Activated naive CD4-positive, alpha-beta T cell treated with anti-CD3 and anti-CD28 coated beads, Interleukin-2, amount 50 U/mL, for 72 hours (primary cell): ENCODE data around the gene SOSTDC1. TPM values are rescaled to one million over a fixed set of nuclear protein-coding genes. Genes with fewer than 3 reads are reported as not detected.
A peak's percentile ranks its signal among the peaks of the same experiment; 100 is the strongest.

Experiments used
- ATAC-seq, 2 donors: fragments of 150-1000 bp; cut with Tn5 transposase; 2 replicates each; pipeline ENCODE4 v1.10.0; 2021; ENCODE audit warnings: mild to moderate bottlenecking in 2 of 2, moderate library complexity in 2 of 2
- DNase-seq, 2 donors: peaks; one replicate each; pipeline ENCODE4 v3.0.0; 2021 to 2022; ENCODE audit warnings: low spot score in 2 of 2
- H3K27ac Mint-ChIP-seq, 2 donors: one replicate each; pipeline ENCODE4 v1.8.0; 2022; ENCODE audit warnings: mild to moderate bottlenecking in 2 of 2, mixed read lengths in 2 of 2
- H3K36me3 Mint-ChIP-seq, 2 donors: one replicate each; pipeline ENCODE4 v1.8.0; 2022; ENCODE audit warnings: mixed read lengths in 2 of 2
- H3K9me3 Mint-ChIP-seq, 2 donors: one replicate each; pipeline ENCODE4 v1.8.0; 2022; ENCODE audit warnings: mixed read lengths in 2 of 2
- total RNA-seq, 2 donors: library from RNA; stranded (reverse); gene quantifications; one replicate each; pipeline ENCODE4 v1.2.3, GENCODE V29; 2022

The SOSTDC1 gene
- total RNA-seq, 2 donors from 2014 or later: not detected

DNA sequence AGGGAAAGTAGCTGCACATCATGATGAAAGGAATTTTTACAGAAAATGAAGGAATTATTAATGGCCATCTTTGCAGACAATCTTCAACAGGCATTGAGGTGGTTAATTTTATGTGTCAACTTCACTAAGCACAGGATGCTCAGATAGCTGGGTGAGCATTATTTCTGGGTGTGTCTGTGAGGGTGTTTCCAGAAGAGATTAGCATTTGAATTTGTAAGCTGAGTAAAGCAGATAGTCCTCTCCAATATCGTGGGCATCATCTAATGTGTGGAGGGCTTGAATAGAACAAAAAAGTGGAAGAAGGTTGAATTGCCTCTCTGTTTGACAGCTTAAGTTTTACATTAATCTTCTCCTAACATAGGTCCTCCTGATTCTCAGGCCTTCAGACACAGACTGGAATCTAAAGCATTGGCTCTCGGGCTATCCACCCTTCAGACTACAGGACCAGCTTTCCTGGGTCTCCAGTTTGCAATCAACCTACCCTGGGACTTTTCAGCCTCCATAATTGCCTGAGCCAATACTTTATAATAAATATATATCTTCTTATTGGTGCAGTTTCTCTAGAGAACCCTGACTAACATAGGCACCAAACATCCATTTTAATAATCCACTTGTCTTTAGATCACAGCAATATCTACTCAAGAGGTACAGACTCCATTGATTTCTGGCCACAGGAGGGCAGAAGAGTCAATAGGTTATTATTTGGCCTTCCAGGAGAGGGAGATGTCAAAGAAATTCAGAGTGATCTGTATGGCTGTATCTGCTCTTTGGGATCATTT is 33.7 kb downstream of the SOSTDC1 start:
- H3K9me3 Mint-ChIP-seq: no peaks in the 10 kb centered on the region
- ATAC-seq (peak; percentile 53 to 71), DNase-seq (no peak)
- no peaks in the 10 kb centered on the region for H3K36me3 Mint-ChIP-seq
- H3K27ac Mint-ChIP-seq: no peak overlapping the region

DNA sequence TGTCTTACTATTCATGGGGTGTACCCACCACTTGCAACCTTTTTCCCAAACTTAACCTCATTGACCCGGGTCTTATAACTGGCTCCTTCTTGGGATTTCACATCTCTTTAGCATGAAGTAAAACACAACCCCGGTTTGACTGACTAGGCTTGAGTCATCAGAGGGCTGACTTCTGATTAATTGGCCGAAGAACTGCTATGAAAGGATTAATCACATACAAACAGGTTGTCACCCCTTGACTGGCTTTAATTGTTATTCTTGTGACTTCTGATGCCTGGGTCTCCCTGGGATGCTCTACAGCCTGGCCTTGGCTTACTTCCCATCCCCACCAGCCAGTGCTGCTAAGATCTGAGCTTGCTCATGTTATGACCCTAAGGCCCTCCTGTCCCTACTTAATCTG is 35.4 kb downstream of the SOSTDC1 start:
- Mint-ChIP-seq H3K9me3 (no peaks in the 10 kb centered on the region), H3K27ac (no peak overlapping the region), H3K36me3 (no peaks in the 10 kb centered on the region)
- DNase-seq (no peak), ATAC-seq (no peak)

DNA sequence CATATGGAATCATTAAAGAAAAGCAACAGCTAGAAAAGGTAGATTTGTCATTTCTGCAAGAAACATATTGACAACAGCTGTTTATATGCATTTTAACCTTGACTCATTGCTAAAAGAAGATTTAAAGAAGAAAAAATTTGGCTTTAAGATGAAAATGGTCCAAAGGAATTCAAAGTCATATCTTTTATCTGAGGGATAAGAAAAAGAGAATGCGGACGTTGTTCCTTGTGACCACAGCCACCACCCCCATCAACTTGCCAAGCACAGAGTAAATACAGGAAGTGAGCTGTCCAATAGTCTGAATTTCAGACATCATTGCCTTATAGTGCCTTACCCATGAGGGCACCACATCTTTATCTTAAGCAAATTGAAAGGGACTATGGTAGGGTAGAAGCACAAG is 36.9 kb downstream of the SOSTDC1 start:
- Mint-ChIP-seq H3K9me3 (no peaks in the 10 kb centered on the region), H3K36me3 (no peaks in the 10 kb centered on the region), H3K27ac (no peak overlapping the region)
- no peak for DNase-seq
- no peak for ATAC-seq

DNA sequence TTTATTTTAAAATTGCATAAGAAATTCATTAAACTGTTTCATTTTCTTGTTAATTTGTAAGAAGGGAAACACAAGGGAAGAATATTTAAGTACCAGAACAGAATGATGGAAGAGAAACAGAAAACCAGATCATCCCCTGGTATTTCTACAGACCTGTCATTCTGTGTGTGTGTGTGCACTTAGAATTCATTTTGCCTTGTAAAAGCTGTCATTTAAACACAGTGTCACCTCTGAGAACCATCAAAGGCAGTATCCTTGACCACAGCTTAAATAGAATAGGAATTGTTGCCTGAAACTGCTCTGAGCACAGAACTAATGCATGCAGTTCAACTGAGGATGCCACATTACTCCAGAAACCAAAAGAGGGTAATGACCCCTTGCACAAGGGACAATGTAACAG is 37.4 kb downstream of the SOSTDC1 start:
- H3K9me3 Mint-ChIP-seq: no peaks in the 10 kb centered on the region
- no peak for DNase-seq
- ATAC-seq: no peak
- no peak overlapping the region for H3K27ac Mint-ChIP-seq
- no peaks in the 10 kb centered on the region for H3K36me3 Mint-ChIP-seq

DNA sequence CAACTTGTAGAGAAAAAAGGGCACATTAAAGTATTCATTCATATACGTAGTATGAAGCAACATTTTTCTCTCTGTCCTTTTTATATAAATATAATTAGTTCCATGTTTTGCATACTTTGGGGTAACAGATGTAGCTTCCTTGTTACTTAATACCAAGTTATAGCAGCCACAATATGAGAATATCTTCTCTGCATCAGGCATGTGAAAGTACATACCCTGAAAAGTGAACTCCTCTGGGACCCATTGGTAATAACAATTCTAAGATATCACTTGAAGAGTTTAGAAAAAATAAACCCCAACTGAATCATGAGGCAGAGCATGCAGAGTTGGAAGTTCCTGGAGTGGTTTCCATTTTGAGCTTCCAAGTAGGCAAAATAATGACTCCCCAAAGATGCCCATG is 41.8 kb downstream of the SOSTDC1 start:
- DNase-seq (no peak), ATAC-seq (no peak)
- no peak overlapping the region for H3K27ac Mint-ChIP-seq
- no peaks in the 10 kb centered on the region for H3K9me3 Mint-ChIP-seq
- H3K36me3 Mint-ChIP-seq: peaks cover 4 to 10% of the 10 kb centered on the region in 2 donors

DNA sequence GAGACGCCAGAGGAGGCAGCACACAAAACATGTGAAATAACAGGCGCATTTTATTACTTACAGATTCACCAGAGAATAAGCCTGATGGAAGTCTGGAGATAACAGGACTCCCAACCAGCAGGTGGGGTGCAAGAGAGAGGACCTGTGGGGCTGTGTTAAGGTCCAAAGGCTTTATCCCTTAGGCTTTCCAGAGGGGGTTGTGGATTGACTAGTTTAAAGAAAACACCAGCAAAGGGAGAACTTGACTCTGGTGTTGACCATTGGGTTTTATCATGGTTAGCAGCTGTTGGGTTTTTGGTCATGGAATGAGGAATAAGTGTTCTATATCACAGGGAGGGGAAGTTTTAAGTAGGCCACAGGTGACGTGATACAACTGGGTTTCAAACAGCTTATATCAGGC is 42.6 kb downstream of the SOSTDC1 start:
- peaks cover 0 to 6% of the 10 kb centered on the region in 2 donors for H3K9me3 Mint-ChIP-seq
- DNase-seq (no peak), ATAC-seq (no peak)
- no peak overlapping the region for H3K27ac Mint-ChIP-seq
- peaks cover 4 to 17% of the 10 kb centered on the region in 2 donors for H3K36me3 Mint-ChIP-seq

DNA sequence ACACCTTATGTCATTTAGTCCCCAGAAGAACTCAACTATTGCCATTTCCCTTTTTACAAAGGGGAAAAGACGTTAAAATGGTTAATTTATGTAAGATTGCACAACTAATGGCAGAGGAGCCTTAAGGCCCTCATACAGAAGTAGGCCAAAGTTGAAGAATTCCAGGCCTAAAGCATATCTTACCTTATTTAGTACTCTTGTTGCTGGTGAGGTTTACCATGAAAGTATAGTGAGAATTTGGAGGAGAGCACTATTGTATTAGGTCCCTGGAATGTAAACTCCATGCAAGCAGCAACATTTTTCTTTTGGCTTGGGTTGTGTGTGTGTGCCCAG is 43.5 kb downstream of the SOSTDC1 start:
- ATAC-seq (no peak), DNase-seq (no peak)
- Mint-ChIP-seq H3K9me3 (peaks cover 0 to 6% of the 10 kb centered on the region in 2 donors), H3K36me3 (peaks cover 4 to 17% of the 10 kb centered on the region in 2 donors), H3K27ac (peak overlapping the region in 1 of 2 donors; percentile 89)

DNA sequence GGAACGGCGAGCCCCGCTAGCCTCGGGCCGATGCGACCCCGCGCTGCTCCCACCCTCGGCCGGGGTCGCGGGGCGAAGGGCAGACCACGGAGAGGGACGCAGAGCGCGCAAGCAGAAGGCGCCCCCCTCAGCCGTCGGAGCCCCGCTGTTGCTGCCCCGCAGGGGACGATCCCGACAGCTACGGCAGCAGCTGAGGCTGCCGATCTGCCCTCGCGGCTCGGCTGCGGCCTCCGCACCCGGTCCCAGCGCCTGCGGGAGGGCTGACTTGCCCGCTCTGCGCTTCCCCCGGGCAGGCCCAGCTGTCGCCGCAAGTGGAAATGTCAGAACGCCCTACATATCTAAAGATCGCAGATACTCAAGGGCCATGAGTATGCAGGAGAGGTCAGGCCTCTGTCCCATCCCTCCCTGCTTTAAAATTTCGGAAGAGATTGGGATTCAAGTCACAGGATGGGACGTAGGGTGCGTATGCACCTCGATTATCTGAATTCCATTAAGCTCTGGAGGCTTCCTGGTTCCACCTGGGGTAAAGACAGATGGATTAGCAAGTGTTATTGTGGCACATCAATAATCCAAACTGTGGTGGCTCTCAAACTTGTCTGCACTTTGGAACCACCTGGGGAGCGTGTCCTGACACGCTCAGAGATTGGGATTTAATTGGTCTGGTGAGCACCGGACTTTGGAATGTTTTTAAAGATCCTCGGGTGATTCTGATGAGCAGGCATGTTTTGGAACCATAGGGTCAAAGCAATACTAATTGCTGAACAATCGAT is 44.0 kb downstream of the SOSTDC1 start, which contains the start of gene CRPPA:
TSS of gene CRPPA (minus strand) at position 206 of the 770 bp plus-strand sequence. CDS start 216 bp downstream, outside the sequence.
- DNase-seq (peak; percentile 33 to 58), ATAC-seq (peak; percentile 31 to 39)
- Mint-ChIP-seq H3K9me3 (peaks cover 0 to 6% of the 10 kb centered on the region in 2 donors), H3K27ac (peak within 1 kb of the TSS; percentile 89 to 90), H3K36me3 (peaks cover 4 to 17% of the 10 kb centered on the region in 2 donors)

DNA sequence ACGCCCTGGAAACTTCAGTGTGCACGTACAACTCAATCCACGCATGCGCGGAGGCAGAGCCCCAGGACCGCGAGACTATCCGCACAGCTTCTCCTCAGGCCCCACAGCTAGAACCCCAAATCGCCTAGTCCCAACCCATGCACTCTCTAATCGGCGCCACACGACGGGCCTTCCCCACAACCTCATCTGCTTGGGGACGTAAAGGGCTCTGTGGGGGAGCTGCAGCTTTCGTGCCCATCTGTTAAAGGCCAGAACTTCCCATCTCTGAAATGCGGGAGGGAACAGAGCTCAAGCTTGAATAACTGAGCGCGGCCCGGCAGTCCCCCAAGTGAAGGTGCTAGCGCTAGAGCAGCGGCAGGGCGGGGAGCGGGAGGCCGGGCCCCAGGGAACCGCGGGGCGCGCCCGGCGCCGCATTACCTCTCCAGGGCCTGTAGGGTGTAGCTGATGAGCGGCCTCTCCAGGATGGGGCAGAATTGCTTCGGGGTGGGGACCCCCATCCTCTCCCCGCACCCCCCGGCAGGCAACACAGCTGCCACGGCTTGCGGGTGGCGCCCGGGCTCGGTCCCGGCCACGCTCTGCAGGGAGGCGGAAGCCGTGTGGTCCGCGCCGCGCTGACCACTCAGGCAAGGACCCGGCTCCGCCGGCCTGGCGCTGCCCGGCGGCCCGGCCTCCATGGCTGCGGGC is 44.7 kb downstream of the SOSTDC1 start:
- ATAC-seq (peak; percentile 89 to 91), DNase-seq (peak; percentile 79 to 90)
- Mint-ChIP-seq H3K9me3 (peaks cover 0 to 6% of the 10 kb centered on the region in 2 donors), H3K36me3 (peaks cover 4 to 17% of the 10 kb centered on the region in 2 donors), H3K27ac (peak overlapping the region; percentile 89 to 90)

DNA sequence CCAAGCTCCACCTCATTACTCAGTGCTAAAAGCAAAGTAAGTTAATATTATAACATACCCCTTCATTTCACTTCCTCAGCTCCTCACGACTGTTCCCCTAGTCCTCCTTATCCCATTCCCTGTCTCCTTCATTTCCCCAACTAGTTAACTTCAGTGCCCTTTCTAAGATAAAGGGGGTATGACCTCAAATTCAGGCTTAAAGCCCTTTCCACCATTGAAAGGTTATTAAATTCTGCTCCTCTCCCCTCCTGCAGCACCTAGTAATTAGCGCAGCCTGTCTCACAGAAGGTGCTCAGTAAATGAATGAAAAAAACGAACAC is 45.2 kb downstream of the SOSTDC1 start:
- peak overlapping the region; percentile 89 to 90 for H3K27ac Mint-ChIP-seq
- DNase-seq: no peak
- peaks cover 4 to 17% of the 10 kb centered on the region in 2 donors for H3K36me3 Mint-ChIP-seq
- peaks cover 0 to 6% of the 10 kb centered on the region in 2 donors for H3K9me3 Mint-ChIP-seq
- ATAC-seq: peak in 1 of 2 donors; percentile 3

DNA sequence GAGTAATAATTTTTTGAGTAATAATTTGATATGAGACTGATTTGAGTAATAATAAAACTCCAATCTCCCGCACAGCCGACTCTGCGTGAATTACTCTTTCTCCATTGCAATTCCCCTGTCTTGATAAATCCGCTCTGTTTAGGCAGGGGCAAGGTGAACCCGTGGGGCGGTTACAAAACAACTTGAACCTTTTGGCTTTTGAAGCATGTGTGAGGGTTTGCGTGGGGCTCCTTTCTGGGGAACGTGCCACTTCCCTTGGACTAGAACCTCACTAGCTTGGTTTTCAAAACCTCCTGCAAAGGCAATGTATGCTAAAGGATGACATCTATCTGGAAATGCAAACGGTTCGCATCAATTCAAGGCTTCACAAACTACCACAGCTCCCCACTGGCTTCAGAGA is 45.7 kb downstream of the SOSTDC1 start:
- H3K36me3 Mint-ChIP-seq: peaks cover 4 to 17% of the 10 kb centered on the region in 2 donors
- no peak for ATAC-seq
- H3K27ac Mint-ChIP-seq: peak overlapping the region in 1 of 2 donors; percentile 89

DNA sequence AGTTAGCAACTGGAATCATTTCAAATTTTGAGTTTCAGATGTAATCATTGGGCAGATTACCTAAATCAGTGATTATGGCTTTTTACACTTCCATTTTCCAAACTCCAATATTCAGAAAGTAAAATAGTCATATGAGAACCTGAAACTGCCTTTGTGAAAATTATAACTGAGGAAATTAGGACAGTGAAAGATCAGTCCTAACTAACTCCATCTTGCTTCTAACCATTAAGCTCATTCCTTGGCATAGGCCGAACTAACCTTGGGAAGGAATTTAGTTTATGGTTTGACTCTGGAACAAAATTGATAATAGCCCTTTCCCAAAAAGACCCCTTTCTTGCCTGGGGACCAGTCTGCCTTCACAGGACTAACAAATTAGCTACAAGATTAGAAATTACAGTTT is 46.4 kb downstream of the SOSTDC1 start:
- no peak for DNase-seq
- no peak overlapping the region for H3K27ac Mint-ChIP-seq
- peaks cover 4 to 17% of the 10 kb centered on the region in 2 donors for H3K36me3 Mint-ChIP-seq
- no peak for ATAC-seq
- H3K9me3 Mint-ChIP-seq: peaks cover 0 to 6% of the 10 kb centered on the region in 2 donors

More for the DNA sequence above, 45.7 kb downstream of the SOSTDC1 start:
- DNase-seq: no peak
- H3K9me3 Mint-ChIP-seq: peaks cover 0 to 6% of the 10 kb centered on the region in 2 donors

DNA sequence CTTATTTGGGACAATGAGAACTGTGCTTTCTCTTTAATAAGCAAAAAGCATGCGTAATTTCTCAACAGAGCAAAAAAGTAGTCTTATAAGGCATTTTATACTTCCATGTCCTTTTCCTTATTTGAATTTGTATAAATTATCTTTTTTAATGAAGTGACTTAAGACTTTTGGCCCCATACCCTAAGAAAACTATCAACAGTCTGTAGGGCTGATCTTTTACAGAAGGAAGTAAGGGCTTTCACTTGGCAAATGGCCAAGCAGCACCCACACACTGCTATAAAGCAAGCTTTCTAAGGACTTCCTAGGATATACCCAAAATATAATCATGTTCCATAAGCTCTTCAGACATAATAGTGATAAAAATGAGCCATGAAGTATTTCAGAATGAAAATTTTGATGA is 47.6 kb downstream of the SOSTDC1 start:
- ATAC-seq (no peak), DNase-seq (no peak)
- Mint-ChIP-seq H3K9me3 (peaks cover 0 to 6% of the 10 kb centered on the region in 2 donors), H3K27ac (no peak overlapping the region), H3K36me3 (peaks cover 4 to 17% of the 10 kb centered on the region in 2 donors)

DNA sequence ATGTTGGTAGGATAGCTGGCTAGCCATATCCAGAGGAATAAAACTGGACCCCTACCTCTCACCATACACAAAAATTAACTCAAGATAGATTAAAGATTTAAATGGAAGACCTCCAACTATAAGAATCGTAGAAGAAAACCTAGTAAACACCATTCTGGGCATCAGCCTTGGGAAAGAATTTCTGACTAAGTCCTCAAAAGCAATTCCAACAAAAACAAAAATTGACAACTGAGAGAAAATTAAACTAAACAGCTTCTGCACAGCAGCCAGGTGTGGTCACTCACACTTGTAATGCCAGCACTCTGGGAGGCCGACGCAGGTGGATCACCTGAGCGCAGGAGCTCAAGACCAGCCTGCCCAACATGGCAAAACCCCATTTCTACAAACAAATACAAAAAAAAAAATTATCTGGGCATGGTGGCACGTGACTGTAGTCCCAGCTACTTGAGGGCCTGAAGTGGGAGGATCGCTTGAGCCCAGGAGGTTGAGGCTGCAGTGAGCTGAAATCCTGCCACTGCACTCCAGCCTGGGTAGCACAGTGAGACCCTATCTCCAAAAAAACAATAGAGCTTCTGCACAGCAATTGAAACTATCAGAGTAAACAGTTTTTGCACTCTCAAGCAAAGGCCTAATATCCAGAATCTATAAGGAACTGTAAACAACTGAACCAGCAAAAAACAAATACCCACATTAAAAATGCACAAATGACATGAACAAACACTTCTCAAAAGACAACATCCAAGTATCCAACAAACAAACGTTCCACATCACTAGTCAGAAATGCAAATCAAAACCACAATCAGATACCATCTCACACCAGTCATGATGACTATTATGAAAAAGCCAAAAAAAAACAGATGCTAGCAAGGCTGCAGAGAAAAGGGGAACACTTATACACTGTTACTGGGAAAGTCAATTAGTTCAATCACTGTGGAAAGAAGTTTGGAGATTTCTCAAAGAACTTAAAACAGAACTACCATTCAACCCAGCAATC is 49.0 kb downstream of the SOSTDC1 start:
- no peak overlapping the region for H3K27ac Mint-ChIP-seq

DNA sequence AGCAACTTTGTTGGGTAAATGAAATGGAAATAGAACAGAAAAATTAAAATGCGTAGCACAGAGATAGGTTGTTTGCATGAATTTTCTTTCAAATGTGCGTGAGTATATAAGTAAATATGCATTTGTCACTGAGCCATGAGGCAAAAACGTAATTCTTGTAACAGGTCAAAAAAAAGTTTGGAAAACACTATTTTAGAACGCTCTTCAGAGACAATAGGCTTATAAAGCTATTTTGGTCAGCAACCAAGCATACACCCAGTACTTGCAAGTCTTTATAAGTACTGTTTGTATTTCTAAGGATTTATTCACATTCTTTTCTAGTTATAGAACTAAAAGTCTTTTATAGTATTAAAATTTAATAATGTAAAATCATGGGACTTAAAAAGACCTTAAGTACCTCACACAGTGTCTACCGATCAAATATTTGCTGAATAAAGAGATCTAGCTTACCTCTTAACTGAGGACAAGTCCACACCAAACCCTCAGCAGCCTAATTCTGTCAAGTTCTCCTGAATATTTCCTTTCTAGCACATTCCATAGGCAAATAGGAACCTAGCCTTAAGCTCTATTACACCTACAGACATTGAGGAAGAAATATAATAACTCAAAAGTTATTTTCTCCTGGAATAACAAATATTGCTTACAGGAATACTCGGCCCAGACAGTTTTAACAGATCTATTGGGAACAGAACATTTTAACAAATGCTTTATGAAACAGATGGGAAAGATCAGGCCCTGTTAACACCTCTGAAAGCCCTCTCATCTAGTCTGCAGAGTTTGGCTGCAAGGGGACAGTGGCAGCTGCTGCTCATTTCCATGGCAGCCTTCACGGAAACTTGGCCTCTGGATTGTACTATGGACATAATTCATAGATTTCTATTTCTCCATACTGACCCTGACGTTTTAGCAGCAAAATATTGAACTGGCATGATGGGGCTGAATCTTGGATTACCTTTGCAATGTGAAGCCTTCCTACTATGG is 53.0 kb downstream of the SOSTDC1 start:
- no peak for DNase-seq
- Mint-ChIP-seq H3K9me3 (no peaks in the 10 kb centered on the region), H3K36me3 (no peaks in the 10 kb centered on the region), H3K27ac (no peak overlapping the region)
- no peak for ATAC-seq

More for the DNA sequence above, 49.0 kb downstream of the SOSTDC1 start:
- H3K9me3 Mint-ChIP-seq: peaks cover 0 to 6% of the 10 kb centered on the region in 2 donors
- H3K36me3 Mint-ChIP-seq: peaks cover 4 to 17% of the 10 kb centered on the region in 2 donors
- no peak for ATAC-seq
- no peak for DNase-seq
